HG02981 (cell line): Measurements from ENCODE around the gene PSG5.
"Not testable (repeated sequence)": the region's sequence is repeated elsewhere in the genome, so short reads cannot be mapped to it uniquely, and the experiment has no call there.

ENCODE experiments used
- ATAC-seq: cut with Tn5 transposase; IDR thresholded peaks from one replicate; pipeline ENCODE4 v1.9.1; 2021; ENCODE audit warnings: mild to moderate bottlenecking, moderate library complexity; ENCODE audit not compliant: unreplicated experiment

Gene PSG5

DNA sequence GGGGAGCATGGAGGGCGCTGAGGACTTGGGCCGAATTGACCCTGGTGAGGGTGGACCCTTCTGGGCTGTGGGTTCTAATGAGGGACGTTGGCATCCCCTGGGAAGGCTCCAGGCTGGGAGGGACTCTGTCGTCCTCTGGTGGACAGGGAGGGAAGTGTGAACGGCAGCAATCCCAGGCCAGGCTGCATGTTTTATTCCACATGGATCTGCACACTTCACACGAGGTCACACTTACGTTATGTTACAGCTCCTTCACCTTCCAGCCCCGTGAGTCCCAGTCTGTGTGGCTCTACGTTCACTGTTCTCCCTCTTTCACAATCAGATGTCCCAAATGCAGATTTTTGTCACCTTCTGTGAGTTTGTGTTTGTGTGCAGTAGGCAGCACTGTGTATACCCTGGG is 1.8 kb upstream of the PSG5 start:
- not testable (repeated sequence) for ATAC-seq

DNA sequence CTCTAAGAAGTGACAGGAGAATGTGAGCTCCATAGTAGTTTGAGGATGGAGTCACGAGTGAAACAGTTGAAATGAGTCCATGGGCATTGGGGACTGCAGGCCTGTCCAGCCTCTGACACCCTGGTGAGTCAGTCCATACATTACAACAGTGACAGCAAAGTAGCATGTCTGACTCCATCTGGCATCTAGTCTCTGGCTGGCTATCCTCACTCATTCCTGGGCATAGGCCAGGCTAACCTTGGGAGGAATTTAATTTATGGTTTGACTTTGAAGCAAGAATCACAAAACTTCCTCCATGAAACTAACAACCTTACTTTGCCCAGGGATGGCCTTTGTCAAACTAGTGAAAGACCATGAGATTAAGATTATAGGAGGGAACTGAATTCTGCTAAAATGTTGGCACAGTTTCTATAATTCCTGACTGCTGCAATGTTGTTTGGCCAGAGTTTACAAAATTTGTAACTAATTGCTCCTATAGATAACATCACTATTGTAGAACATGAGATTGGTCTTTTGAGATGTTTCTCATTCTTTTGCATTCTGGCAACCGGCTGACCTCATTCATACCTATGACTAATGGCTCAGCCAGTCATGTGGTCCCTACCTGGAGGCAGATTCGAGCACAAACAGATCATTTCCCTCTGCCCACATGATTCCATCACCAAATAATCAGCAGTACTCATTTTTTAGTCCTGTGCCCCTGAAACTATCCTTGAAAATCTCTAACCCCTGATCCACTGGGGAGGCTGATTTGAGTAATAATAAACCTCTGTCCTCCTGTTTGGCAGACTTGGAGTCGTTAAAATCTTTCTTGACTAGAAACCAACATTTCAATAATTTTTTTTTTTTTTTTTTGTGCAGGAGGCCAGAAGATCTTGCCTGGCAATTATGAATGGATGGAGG is 4.2 kb downstream of the PSG5 start:
- not testable (repeated sequence) for ATAC-seq

- ATAC-seq: not testable (repeated sequence)
Measured at GRCh38 chr19:43179569-43180147, 6.7 kb downstream of the PSG5 start.

DNA sequence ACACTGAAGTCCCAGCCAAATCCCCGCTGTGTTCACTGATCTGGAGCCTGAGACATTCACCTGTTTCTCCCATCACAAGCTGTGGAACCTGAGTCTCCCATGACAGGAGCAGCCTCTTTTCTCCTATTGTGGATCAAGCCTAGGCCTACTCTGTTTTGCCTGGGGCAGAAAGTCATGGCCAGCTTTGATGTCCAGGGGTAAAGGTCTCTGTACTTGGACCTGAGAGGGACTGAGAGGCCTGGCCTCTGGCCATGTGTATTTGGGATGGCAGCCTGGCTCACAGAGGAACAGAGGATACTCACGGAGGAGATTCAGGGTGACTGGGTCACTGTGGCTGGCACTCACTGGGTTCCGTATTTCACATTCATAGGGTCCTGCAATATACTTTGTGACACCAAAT is 7.8 kb downstream of the PSG5 start:
- ATAC-seq: not testable (repeated sequence)

DNA sequence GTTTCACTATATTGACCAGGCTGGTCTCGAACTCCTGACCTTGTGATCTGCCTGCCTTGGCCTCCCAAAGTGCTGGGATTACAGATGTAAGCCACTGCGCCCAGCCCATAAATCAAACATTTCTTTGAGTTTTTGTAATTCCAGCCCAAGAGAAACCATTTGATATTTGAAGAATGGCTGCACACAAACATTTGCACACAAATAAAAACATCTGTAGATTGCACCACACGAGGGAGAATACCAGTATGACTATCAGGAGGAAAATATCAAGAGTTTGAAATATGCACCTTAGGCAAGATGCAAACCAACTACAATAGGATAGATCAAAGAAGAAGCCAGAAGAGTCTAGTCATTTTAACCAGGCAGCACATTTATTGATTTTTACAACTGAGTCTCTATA is 20.4 kb downstream of the PSG5 start:
- ATAC-seq: not testable (repeated sequence)

GRCh38 chr19:43163135-43163534 is 23.2 kb downstream of the PSG5 start:
- not testable (repeated sequence) for ATAC-seq

GRCh38 chr19:43162261-43162660 is 24.1 kb downstream of the PSG5 start:
- not testable (repeated sequence) for ATAC-seq

DNA sequence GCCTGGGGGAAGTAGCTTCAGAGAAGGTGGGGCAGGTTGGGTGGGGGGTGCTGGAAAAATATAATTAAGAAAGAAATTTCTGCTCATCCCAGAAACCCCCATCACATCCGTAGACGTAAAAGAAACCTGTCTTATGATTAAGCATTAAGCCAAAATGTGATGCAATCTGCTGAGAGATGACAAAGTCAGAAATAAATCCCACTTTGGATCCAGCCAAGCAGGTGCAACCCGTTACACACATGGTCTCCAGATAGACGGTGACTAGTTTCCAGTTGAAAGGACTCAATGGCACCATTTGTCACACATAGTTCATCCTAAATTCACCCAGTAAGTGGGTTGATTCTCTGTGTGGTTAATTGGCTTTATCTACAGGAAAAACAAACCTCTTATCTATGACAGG is 34.1 kb downstream of the PSG5 start:
- ATAC-seq: no peak

- ATAC-seq: not testable (repeated sequence)
Measured at GRCh38 chr19:43149788-43150187, 36.5 kb downstream of the PSG5 start.

DNA sequence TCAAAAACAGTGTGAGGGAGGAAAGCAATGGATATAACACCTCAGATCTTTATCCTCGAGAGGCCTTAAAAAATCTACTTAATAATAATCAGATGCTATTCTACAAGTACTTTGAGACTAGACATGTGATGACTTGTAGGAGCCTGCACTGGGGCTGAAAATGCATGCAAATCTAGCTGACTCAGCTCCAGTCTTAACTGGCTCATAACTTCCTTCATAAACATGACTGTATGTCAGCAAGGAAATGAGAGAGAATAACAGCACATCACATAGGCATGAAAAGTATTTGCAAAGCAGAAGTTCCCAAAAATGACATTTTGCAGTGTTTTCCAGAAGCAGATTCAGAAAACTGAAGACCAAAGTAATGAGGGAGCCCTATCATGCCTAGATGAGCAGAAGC is 38.1 kb downstream of the PSG5 start:
- no peak for ATAC-seq

GRCh38 chr19:43141763-43142162 is 44.6 kb downstream of the PSG5 start:
- ATAC-seq: not testable (repeated sequence)

- ATAC-seq: no peak
Measured at GRCh38 chr19:43132696-43133095, 53.6 kb downstream of the PSG5 start.

DNA sequence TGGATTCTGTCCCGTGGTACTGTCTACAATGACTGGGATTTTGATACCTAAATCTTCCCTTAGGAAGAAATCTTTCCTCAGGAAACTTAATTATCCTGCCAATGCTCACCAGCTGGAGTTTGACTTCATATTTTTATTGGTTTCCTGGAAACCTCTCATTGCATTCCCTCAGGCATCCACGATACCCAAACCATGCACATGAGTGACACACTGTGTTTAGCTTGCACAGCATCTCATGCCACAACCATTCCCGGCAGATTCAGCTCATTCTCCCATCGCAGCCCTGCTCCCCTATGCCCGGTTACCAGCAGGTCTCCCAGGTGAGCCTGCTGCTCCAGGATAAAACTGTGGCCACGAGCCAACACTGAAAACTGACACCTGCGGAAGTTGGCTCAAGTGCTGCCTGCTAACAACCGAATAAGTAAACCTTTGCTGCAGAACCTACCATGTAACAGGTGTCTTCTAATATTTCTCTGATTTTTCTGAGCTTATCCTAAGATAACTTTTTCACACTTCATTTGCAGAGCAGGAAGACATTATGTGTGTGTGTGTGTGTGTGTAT is 55.0 kb downstream of the PSG5 start:
- ATAC-seq: not testable (repeated sequence)

- ATAC-seq: not testable (repeated sequence)
Measured at GRCh38 chr19:43129197-43129596, 57.1 kb downstream of the PSG5 start.

DNA sequence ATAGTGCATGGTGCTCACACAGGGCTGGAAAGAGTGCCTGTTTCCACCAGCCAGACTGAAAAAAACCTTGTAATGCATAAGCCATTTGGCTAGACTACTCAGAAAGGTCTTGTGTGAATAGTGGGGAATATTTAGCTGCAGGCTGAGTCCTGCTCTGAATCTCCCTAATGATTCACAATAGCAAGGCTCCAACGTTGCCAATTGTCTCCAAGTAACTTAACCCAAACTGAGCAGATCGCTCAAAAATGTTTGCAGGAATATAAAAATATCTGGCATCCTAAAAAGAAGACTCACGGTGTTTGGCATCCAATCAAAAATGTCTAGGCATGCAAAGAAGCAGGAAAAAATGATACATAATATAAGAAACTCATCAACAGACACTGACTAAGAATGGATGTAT is 59.0 kb downstream of the PSG5 start:
- ATAC-seq: not testable (repeated sequence)

- no peak for ATAC-seq
Measured at GRCh38 chr19:43126720-43127119, 59.6 kb downstream of the PSG5 start.

DNA sequence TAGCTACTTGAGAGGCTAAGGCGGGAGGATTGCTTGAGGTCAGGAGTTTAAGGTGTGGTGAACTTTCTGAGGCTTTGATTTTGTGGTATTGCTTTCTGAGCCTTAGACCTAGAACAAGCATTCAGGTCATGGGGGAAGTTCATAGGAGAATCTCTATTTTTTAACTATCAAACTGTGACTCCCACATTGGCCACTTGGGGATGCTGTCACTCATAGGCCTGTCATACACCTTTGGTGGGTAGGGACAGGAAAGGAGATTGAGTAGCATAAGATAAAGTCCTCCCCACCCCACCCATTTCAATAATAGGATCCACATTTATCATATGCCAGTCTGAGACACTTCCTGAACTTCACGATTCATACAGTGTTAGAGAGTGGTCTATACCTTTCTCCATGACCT is 62.0 kb downstream of the PSG5 start:
- no peak for ATAC-seq

DNA sequence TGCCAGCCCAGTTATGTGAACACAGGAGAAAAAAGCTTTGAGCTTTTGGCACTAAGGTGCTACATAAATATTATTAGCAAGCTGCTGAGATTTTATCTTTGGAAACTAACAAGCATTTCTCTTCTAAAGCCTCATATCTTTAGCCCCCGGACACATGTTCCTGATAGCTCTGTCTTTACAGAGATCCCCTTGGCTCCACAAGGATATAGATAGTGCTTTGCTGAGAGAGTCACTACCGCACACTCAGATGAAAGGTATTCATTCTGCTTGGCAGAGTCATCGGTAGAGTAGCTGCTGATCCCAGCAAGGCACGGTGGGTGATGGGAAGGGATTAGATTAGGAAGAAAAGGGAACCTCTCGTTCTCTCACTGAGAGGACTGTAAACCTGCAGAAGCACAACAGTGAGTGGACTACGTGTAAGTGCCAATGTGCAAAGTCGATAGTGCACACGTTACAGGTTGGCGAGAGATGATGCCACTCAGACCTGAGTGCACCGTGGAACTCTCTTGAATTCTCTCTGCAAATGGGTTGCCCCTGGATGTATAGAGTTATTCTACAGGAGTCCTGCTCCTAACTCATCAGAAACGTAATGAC is 65.8 kb downstream of the PSG5 start:
- not testable (repeated sequence) for ATAC-seq

GRCh38 chr19:43119526-43119925 is 66.8 kb downstream of the PSG5 start:
- ATAC-seq: not testable (repeated sequence)
